GM18907 (cell line): ENCODE data around the gene FAR1.

ENCODE experiments used
- ATAC-seq: cut with Tn5 transposase; IDR thresholded peaks from one replicate; pipeline ENCODE4 v1.9.1; 2021; ENCODE audit warnings: mild to moderate bottlenecking, moderate library complexity; ENCODE audit not compliant: unreplicated experiment

FAR1 gene

DNA sequence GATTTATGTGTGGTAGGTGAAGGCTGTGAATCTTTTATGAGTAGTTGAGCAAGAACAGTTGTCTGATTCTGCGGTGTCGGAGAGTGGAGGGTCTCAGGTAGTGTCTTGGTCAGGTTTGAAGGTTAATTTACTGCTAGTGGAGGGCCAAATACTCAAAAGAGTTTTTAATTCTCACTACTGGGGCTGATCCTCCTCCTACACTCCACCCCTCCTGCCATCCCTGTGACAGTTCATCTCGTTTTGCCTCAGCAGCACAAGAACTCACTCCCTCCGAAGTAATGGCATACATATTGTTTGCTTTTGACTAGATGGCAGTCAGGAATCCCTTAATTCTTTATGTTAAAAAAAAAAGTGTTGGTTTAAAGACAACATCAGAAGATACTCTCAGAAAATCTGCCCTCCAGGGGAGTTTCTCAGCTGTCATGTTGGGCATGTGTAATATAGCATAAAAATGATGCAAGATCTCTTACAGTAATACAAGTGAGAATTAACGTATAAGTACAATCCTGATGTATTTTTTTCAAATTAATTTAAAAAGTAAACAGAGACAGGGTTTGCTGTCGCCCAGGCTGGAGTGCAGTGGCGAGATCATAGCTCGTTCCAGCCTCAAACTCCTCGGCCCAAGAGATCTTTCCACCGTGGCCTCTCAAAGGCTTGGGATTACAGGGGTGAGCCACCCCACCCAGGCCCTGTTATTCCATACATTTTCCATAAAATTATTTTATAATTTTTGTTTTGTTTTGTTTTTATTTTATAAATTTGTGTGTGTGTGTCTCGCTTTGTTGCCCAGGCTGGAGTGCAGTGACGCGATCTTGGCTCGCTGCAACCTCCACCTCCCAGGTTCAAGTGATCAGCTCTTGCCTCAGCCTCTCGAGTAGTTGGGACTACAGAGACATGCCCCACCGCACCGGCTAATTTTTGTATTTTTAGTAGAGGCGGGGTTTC is 1.3 kb downstream of the FAR1 start:
- no peak for ATAC-seq

- no peak for ATAC-seq
Measured at GRCh38 chr11:13672576-13673210, 4.2 kb downstream of the FAR1 start.

- ATAC-seq, result no peak
Measured at GRCh38 chr11:13674799-13675509, 6.5 kb downstream of the FAR1 start.

DNA sequence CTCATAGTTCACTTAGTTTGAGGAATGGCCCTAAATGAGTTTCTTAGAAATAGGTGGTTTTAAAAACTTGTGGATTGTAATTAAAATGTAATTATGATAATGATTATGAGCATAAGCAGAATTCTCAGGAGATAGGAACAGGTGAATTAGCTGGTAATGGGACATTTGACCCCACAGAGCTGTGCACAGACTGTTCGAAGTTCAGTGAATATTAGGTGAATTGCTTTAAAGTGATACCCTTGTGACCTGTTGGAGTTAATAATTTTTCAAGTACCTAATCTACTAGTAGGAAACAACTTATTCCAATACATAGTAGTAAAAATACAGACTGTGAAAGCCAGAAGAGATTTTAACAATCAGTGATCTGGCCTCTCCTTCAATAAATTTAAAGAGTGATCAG is 8.1 kb downstream of the FAR1 start:
- no peak for ATAC-seq

- no peak for ATAC-seq
Measured at GRCh38 chr11:13679768-13680167, 11.3 kb downstream of the FAR1 start.

DNA sequence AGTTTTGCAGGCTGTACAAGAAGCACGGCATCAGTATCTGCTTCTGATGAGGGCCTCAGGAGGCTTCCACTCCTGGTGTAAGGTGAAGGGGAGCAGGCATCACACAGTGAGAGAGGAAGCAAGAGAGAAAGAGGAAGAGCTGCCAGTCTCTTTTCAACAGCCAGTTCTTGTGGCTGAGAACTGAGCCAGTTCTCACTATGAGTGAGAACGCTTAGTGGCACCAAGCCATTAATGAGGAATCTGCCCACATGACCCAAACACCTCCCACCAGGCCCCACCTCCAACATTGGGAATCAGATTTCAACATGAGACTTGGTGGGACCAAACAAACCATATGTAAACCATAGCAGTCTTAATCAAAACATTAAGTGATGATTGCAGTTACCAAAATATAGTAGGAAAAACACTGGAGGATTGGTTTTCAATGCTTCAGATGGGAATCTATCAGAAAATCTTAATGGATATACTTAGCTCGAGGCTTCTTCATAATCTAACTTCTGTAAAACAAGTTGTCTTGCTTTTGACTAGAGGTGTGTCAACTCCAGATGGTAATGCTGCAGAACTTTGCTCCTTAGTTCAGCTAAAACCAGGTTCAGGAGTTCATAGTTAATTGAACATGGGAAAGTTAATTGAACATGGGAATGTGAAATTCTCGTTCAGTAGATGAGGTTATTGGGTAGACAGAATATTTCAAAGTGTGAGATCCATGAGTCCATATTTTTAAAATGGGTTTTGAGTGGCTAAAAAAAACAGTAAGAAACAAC is 12.2 kb downstream of the FAR1 start:
- peak; percentile 88 for ATAC-seq

DNA sequence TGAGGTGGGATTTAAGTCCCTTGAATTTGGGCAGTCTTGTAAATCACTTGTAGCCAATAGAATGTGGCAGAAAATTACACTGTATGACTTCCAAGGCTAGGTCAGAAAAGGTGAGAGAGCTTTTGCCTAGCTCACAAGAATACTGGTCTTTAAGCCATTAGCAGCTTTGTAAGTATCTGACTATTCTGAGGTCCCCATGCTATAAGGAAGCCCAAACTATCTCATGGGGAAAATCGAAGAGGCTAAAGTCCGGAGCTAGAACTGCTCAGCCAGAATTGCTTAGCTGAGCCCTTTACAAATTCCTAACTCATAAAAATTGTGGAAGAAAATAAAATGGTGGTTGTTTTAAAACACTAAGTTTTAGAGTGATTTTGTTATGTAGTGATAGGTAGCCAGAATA is 13.0 kb downstream of the FAR1 start:
- ATAC-seq, result no peak

- no peak for ATAC-seq
Measured at GRCh38 chr11:13682212-13682611, 13.7 kb downstream of the FAR1 start.

GRCh38 chr11:13685461-13686108 is 17.1 kb downstream of the FAR1 start:
- no peak for ATAC-seq

- ATAC-seq, result no peak
Measured at GRCh38 chr11:13686776-13687175, 18.3 kb downstream of the FAR1 start.

GRCh38 chr11:13687271-13687670 is 18.8 kb downstream of the FAR1 start:
- ATAC-seq, result no peak

DNA sequence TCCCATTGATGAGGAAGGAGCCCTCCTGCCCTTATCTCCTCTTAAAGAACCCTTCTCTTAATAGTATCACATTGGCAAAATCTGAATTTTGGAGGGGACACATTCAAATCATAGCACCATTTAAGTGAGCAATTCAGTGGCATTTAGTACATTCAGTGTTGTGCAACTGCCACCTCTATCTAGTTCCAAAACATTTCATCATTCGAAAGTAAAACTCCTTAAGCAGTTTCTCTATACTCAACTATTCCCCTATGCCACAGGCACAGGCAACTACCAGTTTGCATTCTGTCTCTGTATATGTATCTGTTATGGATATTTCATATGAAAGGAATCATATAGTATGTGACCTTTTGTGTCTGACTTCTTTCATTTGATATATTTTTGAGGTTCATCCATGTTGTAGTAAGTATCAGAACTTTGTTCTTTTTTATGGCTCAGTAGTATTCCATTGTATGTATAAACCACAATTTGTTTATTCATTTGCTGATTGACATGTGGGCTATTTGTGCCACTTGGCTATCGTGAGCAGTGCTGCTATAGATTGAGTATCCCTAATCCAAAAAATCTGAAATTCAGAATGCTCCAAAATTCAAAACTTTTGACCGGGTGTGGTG is 22.9 kb downstream of the FAR1 start:
- ATAC-seq, result no peak

DNA sequence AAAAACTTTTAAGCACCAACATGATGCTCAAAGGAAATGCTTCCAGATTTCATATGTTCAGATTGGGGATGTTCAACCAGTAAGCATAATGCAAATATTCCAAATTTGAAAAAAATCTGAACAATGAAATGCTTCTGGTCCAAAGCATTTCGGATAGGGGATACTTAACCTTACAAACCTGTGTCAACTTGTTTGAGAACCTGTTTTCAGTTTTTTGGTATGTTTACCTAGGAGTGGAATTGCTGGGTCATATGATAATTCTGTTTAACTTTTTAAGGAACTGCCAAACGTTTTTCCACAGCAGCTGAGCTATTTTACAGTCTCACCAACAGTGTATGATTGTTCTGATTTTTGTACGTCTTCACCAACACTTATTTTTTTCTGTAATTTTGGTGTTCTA is 23.7 kb downstream of the FAR1 start:
- ATAC-seq, result no peak

GRCh38 chr11:13694115-13694514 is 25.6 kb downstream of the FAR1 start:
- no peak for ATAC-seq

DNA sequence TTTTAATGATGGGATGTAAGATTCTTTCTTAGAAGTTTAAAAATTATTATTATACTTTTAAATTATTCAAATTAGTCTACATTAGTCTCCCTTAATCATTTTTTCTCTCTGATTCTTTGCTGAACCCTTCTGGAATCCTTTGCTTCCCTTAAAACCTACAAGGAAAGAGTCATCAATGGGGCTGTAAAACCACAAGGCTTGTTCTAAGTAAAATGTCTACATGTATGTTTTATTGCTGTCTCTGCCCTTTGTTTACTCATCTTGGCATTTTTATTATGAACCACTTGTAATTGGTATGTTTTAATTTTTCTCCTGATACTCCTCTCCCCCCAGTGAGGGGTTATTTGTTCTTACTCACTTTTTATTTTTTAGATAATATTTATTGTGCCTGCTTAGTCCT is 27.4 kb downstream of the FAR1 start:
- ATAC-seq, result no peak

- ATAC-seq, result no peak
Measured at GRCh38 chr11:13697710-13698109, 29.2 kb downstream of the FAR1 start.

DNA sequence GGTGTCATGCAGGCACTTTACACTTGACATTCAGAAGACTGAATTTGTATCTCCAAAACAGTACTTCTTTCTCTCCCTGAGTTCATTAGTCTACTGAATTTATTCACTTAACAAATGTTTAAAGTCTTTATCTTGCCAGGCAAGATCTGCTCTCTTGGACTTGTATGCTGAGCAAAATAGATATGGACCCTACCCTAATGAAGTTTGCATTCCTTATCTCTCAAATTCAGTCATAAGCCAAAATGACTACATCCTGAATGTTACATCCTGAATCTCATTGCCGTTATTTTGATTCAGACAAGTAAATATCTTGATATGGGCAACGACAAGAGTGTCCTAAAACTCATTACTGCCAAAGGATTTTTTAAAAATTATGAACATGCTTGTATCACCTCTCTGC is 29.7 kb downstream of the FAR1 start:
- no peak for ATAC-seq

DNA sequence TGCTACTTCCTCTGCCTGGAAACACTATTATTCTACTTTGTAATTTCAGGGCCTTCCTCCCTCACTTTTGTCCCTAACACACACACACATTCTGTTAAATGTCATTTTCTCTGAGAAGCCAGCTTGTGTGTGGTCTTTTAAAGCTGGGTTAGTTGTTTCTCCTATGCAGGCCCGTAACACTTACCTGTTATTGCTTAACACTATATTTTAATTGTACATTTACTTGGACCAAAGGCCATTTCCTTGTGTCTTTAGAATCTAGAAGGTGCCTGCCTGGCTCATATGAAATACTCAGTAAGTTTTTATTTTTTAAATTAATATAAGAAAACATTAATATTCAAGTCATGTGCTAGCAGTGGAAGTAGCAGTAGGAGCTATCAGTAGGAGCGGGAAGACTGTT is 30.6 kb downstream of the FAR1 start:
- ATAC-seq, result no peak

- no peak for ATAC-seq
Measured at GRCh38 chr11:13699870-13700269, 31.4 kb downstream of the FAR1 start.

GRCh38 chr11:13701506-13701905 is 33.0 kb downstream of the FAR1 start:
- no peak for ATAC-seq
